Nephron progenitor cell (in vitro differentiated cells): ENCODE data around the gene PHF14.
"Not testable (repeated sequence)": the region's sequence is repeated elsewhere in the genome, so short reads cannot be mapped to it uniquely, and the experiment has no call there.

Source experiments
- DNase-seq: peaks from one replicate; pipeline ENCODE4 v3.0.0; 2021
- H3K27ac Mint-ChIP-seq: 2 replicates; pipeline ENCODE4 v1.8.0; 2021; ENCODE audit warnings: mild to moderate bottlenecking, moderate library complexity, mixed read lengths
- H3K27me3 Mint-ChIP-seq: 2 replicates; pipeline ENCODE4 v1.8.0; 2021; ENCODE audit warnings: mild to moderate bottlenecking, low read depth, mixed read lengths; ENCODE audit not compliant: poor library complexity
- H3K36me3 Mint-ChIP-seq: 2 replicates; pipeline ENCODE4 v1.8.0; 2021; ENCODE audit warnings: low read depth, mixed read lengths
- H3K4me1 Mint-ChIP-seq: 2 replicates; pipeline ENCODE4 v1.8.0; 2021; ENCODE audit warnings: mixed read lengths
- H3K4me3 Mint-ChIP-seq: 2 replicates; pipeline ENCODE4 v1.8.0; 2021; ENCODE audit warnings: mild to moderate bottlenecking, moderate library complexity, mixed read lengths
- H3K9me3 Mint-ChIP-seq: 2 replicates; pipeline ENCODE4 v1.8.0; 2021; ENCODE audit warnings: mild to moderate bottlenecking, moderate library complexity, mixed read lengths
- CTCF ChIP-seq: fragments of 200-600 bp; sonication (generic); IDR thresholded peaks from 2 replicates; pipeline ENCODE4 v1.5.0; 2021; ENCODE audit warnings: antibody characterized with exemption

The PHF14 gene

GRCh38 chr7:10977113-10977512, 3.4 kb downstream of the PHF14 start:
- no peak for TF ChIP-seq CTCF

DNA sequence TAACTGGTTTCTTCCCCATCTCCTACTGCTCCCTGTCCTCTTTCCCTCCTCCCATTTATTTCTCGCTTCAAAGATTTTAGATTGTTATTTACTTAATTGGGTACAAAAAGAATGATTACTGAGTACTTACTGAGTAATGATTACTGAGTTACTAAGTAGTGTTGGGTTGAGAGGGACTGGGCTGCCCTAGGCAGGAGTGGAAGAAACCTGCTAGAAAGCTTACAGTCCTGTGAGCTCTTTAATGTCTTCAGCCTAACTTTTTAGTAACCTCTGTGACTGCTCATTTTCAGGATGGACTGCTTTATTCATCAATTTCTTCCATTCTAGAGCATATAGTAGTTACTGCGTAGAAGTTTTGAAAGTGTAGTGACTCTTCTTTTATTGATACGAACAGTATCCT, 7.6 kb downstream of the PHF14 start:
- peaks cover 39% of the 10 kb centered on the region for H3K4me1 Mint-ChIP-seq
- TF ChIP-seq CTCF = no peak
- DNase-seq = no peak
- no peak overlapping the region for H3K27ac Mint-ChIP-seq
- H3K27me3 Mint-ChIP-seq = peaks cover 4% of the 10 kb centered on the region
- H3K9me3 Mint-ChIP-seq = peaks cover 5% of the 10 kb centered on the region
- peaks cover 83% of the 10 kb centered on the region for H3K36me3 Mint-ChIP-seq
- no peak overlapping the region for H3K4me3 Mint-ChIP-seq

More at GRCh38 chr7:10977113-10977512, 3.4 kb downstream of the PHF14 start:
- peak overlapping the region; percentile 76 for H3K4me3 Mint-ChIP-seq
- H3K9me3 Mint-ChIP-seq = peaks cover 23% of the 10 kb centered on the region
- peaks cover 73% of the 10 kb centered on the region for H3K36me3 Mint-ChIP-seq
- no peak overlapping the region for H3K27ac Mint-ChIP-seq
- H3K4me1 Mint-ChIP-seq = peaks cover 48% of the 10 kb centered on the region
- no peak for DNase-seq
- no peaks in the 10 kb centered on the region for H3K27me3 Mint-ChIP-seq

- not testable (repeated sequence) for DNase-seq, H3K4me1 Mint-ChIP-seq, H3K27ac Mint-ChIP-seq, H3K4me3 Mint-ChIP-seq, H3K27me3 Mint-ChIP-seq
- Mint-ChIP-seq H3K36me3 (peaks cover 84% of the 10 kb centered on the region), H3K9me3 (peaks cover 27% of the 10 kb centered on the region)
Measured at GRCh38 chr7:10990748-10991147, 17.1 kb downstream of the PHF14 start.

- DNase-seq, H3K27ac Mint-ChIP-seq, H3K27me3 Mint-ChIP-seq, H3K4me3 Mint-ChIP-seq: not testable (repeated sequence)
- H3K4me1 Mint-ChIP-seq = peaks cover 11% of the 10 kb centered on the region
- peaks cover 84% of the 10 kb centered on the region for H3K36me3 Mint-ChIP-seq
- H3K9me3 Mint-ChIP-seq = peaks cover 35% of the 10 kb centered on the region
Measured at GRCh38 chr7:10995482-10996166, 22.0 kb downstream of the PHF14 start.

DNA sequence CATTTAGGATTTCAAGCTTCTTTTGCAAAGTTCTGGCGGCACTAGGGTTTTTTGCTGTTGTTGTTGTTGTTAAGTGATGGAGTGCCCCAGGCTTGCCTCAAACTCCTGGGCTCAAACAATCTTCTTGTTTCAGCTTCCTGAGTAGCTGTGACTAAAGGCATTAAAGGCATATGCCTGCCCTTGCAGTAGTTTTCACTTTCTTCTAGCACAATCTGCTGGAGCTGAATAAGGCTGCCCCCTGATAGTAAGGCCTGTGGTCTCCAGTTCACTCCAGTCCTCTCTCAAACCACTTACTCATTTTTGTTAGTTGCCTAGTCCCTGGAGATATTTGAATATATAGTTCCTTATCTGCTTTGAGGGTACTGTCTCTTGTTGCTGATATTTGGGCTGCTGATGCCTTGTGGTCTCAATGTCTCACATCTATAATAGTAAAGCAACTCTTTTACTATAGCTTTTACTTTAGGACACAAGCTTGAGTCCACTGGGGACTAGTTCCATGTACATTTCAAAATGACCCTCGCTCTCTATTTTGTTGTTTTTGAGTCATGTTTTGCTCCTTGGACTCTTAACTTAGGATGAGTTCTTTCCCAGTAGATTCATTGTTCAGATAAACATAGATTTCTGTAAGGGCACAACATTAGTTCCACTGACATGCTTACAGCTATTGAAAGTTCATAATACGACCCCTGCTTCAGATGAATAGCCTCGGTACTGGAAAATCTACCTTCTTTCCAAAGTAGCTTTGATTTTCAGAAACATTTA, 25.5 kb downstream of the PHF14 start:
- Mint-ChIP-seq H3K9me3 (peaks cover 27% of the 10 kb centered on the region), H3K27ac (peak overlapping the region; percentile 84), H3K4me1 (peaks cover 11% of the 10 kb centered on the region), H3K27me3 (no peaks in the 10 kb centered on the region), H3K4me3 (no peak overlapping the region), H3K36me3 (peaks cover 93% of the 10 kb centered on the region)
- TF ChIP-seq CTCF = no peak
- DNase-seq = no peak

DNA sequence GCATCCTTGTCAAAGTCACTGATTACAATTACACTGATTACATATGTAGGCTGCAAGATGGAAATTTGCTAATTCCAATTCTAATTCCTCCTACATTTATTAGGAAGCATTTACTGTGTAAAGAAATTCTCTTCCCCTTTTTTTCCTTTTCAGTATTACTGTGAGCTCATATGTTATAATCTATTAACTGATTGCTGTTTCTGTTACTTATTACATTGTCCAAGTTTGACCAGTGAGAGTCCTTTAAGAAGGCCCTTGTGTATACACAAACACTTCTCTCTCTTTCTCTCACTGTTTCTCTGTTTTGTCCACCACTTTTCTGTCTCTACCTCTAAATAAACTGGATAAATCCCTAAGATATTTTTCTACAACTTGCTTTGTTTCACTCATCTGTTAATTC, 31.5 kb downstream of the PHF14 start:
- peaks cover 86% of the 10 kb centered on the region for H3K36me3 Mint-ChIP-seq
- H3K9me3 Mint-ChIP-seq = peaks cover 12% of the 10 kb centered on the region
- H3K27me3 Mint-ChIP-seq = no peaks in the 10 kb centered on the region
- no peak for DNase-seq
- TF ChIP-seq CTCF = no peak
- H3K4me1 Mint-ChIP-seq = no peaks in the 10 kb centered on the region
- no peak overlapping the region for H3K27ac Mint-ChIP-seq
- no peak overlapping the region for H3K4me3 Mint-ChIP-seq
